Ishikawa (cell line): ENCODE results near the gene CAMTA1.

Experiments used
- CEBPB ChIP-seq: IDR thresholded peaks from 2 replicates; pipeline ENCODE4 v1.6.1; 2012
- EP300 ChIP-seq: IDR thresholded peaks from 2 replicates; pipeline ENCODE4 v1.6.1; 2012; ENCODE audit warnings: borderline replicate concordance
- FOXM1 ChIP-seq: IDR thresholded peaks from 2 replicates; pipeline ENCODE4 v1.6.1; 2012; ENCODE audit warnings: low read depth, borderline replicate concordance
- NFIC ChIP-seq: IDR thresholded peaks from 2 replicates; pipeline ENCODE4 v1.6.1; 2012
- TAF1 ChIP-seq: IDR thresholded peaks from 2 replicates; pipeline ENCODE4 v1.6.1; 2012; ENCODE audit warnings: low read depth, mild to moderate bottlenecking
- TEAD4 ChIP-seq: IDR thresholded peaks from 2 replicates; pipeline ENCODE4 v1.6.1; 2012
- USF1 ChIP-seq: IDR thresholded peaks from 2 replicates; pipeline ENCODE4 v1.6.1; 2012
- YY1 ChIP-seq: IDR thresholded peaks from 2 replicates; pipeline ENCODE4 v1.6.1; 2012; ENCODE audit warnings: low read depth
- ZBTB7A ChIP-seq: IDR thresholded peaks from 2 replicates; pipeline ENCODE4 v1.6.1; 2012; ENCODE audit warnings: low read depth

- TF ChIP-seq EP300 (no peak), FOXM1 (no peak), USF1 (no peak), ZBTB7A (no peak), YY1 (no peak), TEAD4 (no peak), NFIC (no peak), CEBPB (no peak), TAF1 (no peak)
Observed at GRCh38 chr1:7633506-7634245, 848.4 kb downstream of the CAMTA1 start.
